Psoas muscle (tissue), 8 donors: ENCODE measurements around the gene BTD. TPM values are rescaled to one million over a fixed set of nuclear protein-coding genes. Genes with fewer than 3 reads are reported as not detected.

Source experiments
- ATAC-seq, 4 donors: fragments of 200-7000 bp; cut with Tn5 transposase; one replicate each; pipeline ENCODE4 v1.9.1; 2020; ENCODE audit warnings: moderate library complexity in 3 of 4, mild to moderate bottlenecking in 2 of 4
- DNase-seq, 2 donors: peaks; one replicate each; pipeline ENCODE4 v3.0.0-alpha.2; 2020
- H3K27ac ChIP-seq: fragments of 200-600 bp; one replicate; pipeline ENCODE4 v1.8.0; 2022
- H3K27me3 ChIP-seq, 3 donors: fragments of 200-600 bp in 1 of 3; one replicate each; pipeline versions ENCODE4 v1.6.1 to v1.8.0; 2013 to 2022; ENCODE audit warnings: low read length in 2 of 3, mild to moderate bottlenecking in 2 of 3, moderate library complexity in 1 of 3; ENCODE audit not compliant: insufficient read depth in 3 of 3
- H3K36me3 ChIP-seq, 2 donors: fragments of 200-600 bp in 1 of 2; one replicate each; pipeline versions ENCODE4 v1.6.1 to v1.8.0; 2013 to 2022; ENCODE audit warnings: low read depth in 1 of 2, mild to moderate bottlenecking in 1 of 2, moderate library complexity in 1 of 2; ENCODE audit not compliant: insufficient read depth in 1 of 2
- H3K4me1 ChIP-seq: fragments of 200-600 bp; one replicate; pipeline ENCODE4 v1.8.0; 2022
- H3K4me3 ChIP-seq: fragments of 200-600 bp; one replicate; pipeline ENCODE4 v1.8.0; 2022; ENCODE audit warnings: mild to moderate bottlenecking
- H3K9me3 ChIP-seq: fragments of 200-600 bp; one replicate; pipeline ENCODE4 v1.8.0; 2022
- WGBS, 3 donors: extraction: QIAGEN DNeasy Blood & Tissue Kit; methylation state at CpG; one replicate each; pipeline versions ENCODE4 v1.1.6 to v1.1.7; 2013; 5-methylcytosine and 5-hydroxymethylcytosine counted together
- intact Hi-C, 2 donors: fragments of 100-400 bp; cut with DNase I; formaldehyde crosslinking; loops; one replicate each; pipeline versions ENCODE4 v1.11.0 to v1.14.2; 2022
- polyA plus RNA-seq, 3 donors: library from polyadenylated mRNA; stranded (reverse); fragments of 200-250 nt; gene quantifications; one replicate each; pipeline ENCODE4 v1.2.3, GENCODE V29; 2013
- total RNA-seq, 4 donors: library from RNA; stranded (reverse); fragmentation: NEBNext Ultra II Directional in 2 of 4; extraction: Animal tissue kit (Norgen Biotek cat#: 25700) in 2 of 4; gene quantifications; one replicate each; pipeline versions ENCODE4 v1.2.1 to v1.2.4, GENCODE V29; 2021 to 2023
- TF ChIP-seq, protein P1 (sequence below): fragments of 200-600 bp; IDR thresholded peaks from one replicate; pipeline ENCODE4 v1.8.0; 2022; ENCODE audit warnings: antibody characterized with exemption
- donor health status: healthy with polysubstance abuse.
- donor health status: DM: no; HTN: no; CAD: no; lungs with moderate emphysema.
- donor health status: Bipolar disorder and iron deficiency.
- donor health status: healthy.
- donor health status: DM: yes; HTN: yes; CAD: no.
- donor health status: DM: no; HTN: no; CAD: no.
- donor health status: DM: no; HTN: no; CAD: no.
- donor health status: DM: yes; HTN: yes; CAD: no.

Gene BTD
- total and polyA plus RNA-seq, 7 donors = 6.3 to 15.2 (median 9.8) TPM

DNA sequence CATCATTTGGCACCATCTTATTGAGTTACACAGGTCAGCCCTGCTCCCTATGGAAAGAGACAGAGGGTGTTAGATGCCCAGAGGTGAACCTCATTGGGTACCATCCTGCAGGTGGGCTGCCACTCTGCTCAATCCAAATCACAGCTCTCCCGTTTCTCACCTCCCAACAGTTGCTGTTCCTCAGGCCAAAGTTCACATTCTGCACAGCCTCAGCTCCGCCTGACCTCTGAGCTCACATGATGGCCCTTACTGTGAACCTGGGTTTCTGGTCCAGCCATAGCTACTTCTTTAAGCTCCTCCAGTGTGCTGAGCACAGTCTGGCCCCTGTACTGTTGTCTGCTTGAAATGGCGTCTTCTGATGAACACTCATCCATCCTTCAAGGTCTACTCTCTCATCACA lies 47.8 kb downstream of the BTD start:
- Histone ChIP-seq H3K4me3 (no peak overlapping the region), H3K36me3 (no peaks in the 10 kb centered on the region), H3K4me1 (peaks cover 32% of the 10 kb centered on the region), H3K9me3 (no peaks in the 10 kb centered on the region), H3K27me3 (no peaks in the 10 kb centered on the region), H3K27ac (no peak overlapping the region)
- intact Hi-C loops = no loop called here
- TF ChIP-seq, protein P1, sequence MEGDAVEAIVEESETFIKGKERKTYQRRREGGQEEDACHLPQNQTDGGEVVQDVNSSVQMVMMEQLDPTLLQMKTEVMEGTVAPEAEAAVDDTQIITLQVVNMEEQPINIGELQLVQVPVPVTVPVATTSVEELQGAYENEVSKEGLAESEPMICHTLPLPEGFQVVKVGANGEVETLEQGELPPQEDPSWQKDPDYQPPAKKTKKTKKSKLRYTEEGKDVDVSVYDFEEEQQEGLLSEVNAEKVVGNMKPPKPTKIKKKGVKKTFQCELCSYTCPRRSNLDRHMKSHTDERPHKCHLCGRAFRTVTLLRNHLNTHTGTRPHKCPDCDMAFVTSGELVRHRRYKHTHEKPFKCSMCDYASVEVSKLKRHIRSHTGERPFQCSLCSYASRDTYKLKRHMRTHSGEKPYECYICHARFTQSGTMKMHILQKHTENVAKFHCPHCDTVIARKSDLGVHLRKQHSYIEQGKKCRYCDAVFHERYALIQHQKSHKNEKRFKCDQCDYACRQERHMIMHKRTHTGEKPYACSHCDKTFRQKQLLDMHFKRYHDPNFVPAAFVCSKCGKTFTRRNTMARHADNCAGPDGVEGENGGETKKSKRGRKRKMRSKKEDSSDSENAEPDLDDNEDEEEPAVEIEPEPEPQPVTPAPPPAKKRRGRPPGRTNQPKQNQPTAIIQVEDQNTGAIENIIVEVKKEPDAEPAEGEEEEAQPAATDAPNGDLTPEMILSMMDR = no peak
- no peak for ATAC-seq
- 94 to 98% (median 98%) methylated on average over 3 of the region's 3 CpGs for WGBS, 3 donors
- DNase-seq = no peak

DNA sequence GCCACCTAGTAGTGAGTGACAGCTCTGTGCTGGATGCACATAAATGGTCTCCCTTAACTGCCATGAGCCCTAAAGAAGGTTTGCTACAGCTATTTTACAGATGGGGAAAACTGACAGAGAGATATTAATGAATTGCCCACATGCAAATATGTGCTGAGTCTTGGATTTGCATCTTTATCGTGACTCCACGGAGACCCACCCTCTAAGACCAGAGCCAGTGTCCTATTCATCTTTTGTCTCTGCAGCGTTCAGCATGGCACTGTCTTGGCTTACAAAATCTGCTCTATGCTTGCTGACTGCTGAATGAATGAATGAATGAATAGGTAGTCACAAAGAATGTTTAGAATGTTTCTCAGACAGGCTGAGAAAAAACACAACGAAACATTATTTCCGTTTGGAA lies 48.3 kb downstream of the BTD start:
- H3K27ac ChIP-seq = no peak overlapping the region
- H3K4me1 ChIP-seq = peaks cover 32% of the 10 kb centered on the region
- no peaks in the 10 kb centered on the region for H3K36me3 ChIP-seq
- no peaks in the 10 kb centered on the region for H3K27me3 ChIP-seq
- no peaks in the 10 kb centered on the region for H3K9me3 ChIP-seq
- 75 to 83% (median 78%) methylated on average over 5 of the region's 5 CpGs for WGBS, 3 donors
- no peak for ATAC-seq
- TF ChIP-seq, protein P1 = no peak
- H3K4me3 ChIP-seq = no peak overlapping the region
- intact Hi-C loops = no loop called here
- no peak for DNase-seq

DNA sequence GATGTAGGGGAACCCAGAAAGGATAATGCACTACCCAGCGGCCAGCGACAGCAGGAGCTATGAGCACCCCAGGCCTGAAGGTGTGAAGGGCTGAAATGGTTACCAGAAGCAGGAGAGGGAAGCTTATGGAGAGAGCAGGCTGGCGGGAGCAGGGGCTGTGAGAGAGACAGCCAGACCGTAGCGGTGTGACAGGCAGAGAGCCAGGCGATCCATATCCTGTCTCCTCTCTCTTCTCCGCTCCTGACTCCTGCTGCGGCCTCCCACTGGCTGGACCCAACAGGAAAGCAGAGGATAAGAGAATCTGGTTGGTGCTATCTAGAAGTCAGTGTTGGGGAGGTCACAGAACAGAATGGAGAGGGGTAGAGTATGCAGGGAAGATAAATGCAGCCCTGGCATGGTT lies 49.9 kb downstream of the BTD start:
- TF ChIP-seq, protein P1 = no peak
- no peak for ATAC-seq
- Histone ChIP-seq H3K36me3 (no peaks in the 10 kb centered on the region), H3K4me3 (no peak overlapping the region), H3K4me1 (peaks cover 20% of the 10 kb centered on the region), H3K9me3 (peaks cover 6% of the 10 kb centered on the region), H3K27me3 (no peaks in the 10 kb centered on the region), H3K27ac (no peak overlapping the region)
- WGBS, 3 donors = 74 to 90% (median 77%) methylated on average over 8 of the region's 8 CpGs
- no peak for DNase-seq
- intact Hi-C loops = no loop called here

DNA sequence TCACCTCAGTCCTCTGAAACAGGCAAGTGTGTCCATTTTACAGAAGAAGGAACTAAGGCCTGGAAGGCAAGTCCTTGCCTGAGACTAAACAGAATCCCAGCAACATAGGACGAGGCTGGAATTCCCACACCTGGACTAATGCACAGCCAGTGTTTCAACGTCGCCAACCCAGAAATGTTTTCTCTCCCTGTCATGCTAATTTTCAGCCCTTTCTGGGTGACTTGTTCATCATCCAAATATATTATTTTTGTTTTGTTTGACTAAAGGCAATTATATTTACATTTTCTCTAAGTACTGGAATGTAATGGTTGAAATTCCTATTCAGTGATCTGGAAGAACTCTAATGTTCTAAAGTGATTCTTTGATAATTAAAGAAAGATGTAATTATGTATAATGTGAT lies 51.8 kb downstream of the BTD start:
- no peak for ATAC-seq
- Histone ChIP-seq H3K27ac (no peak overlapping the region), H3K4me3 (no peak overlapping the region), H3K4me1 (peaks cover under 1% of the 10 kb centered on the region), H3K27me3 (no peaks in the 10 kb centered on the region), H3K36me3 (no peaks in the 10 kb centered on the region), H3K9me3 (peaks cover 14% of the 10 kb centered on the region)
- TF ChIP-seq, protein P1 = no peak
- intact Hi-C loops = no loop called here
- WGBS, 3 donors = 89 to 96% (median 95%) methylated on average over 3 of the region's 3 CpGs
- DNase-seq = no peak

DNA sequence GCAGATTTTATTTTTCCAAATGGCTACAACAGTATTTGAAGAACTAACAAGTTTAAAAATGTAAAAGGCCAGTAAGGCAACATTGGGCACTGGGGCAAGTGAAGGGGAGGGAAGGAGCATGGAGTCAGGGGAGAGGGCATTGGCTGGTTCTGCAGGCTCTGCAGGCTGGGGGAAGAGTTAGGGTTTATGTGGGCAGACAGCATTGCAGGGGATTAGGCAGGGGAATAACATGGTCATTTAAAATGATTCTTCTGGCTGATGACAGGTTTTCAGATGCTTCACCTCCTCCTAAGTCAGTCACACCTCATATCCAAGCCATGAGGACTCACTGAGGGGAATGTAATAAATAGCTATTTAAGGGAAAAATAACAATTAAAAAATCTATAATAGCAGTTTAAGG lies 52.6 kb downstream of the BTD start:
- ATAC-seq (no peak), DNase-seq (no peak)
- Histone ChIP-seq H3K4me3 (no peak overlapping the region), H3K4me1 (no peaks in the 10 kb centered on the region), H3K9me3 (peaks cover 14% of the 10 kb centered on the region), H3K27me3 (no peaks in the 10 kb centered on the region), H3K27ac (no peak overlapping the region), H3K36me3 (no peaks in the 10 kb centered on the region)
- TF ChIP-seq, protein P1 = no peak
- intact Hi-C loops = no loop called here
